CD4-positive, alpha-beta T cell (primary cell): ENCODE results near the gene THSD7B. TPM values are rescaled to one million over a fixed set of nuclear protein-coding genes. Genes with fewer than 3 reads are reported as not detected.

Source experiments
- ATAC-seq: fragments of 200-7000 bp; cut with Tn5 transposase; one replicate; pipeline ENCODE4 v1.10.0; 2022; ENCODE audit warnings: mild to moderate bottlenecking; ENCODE audit not compliant: poor library complexity
- CTCF ChIA-PET: fragments of 350-600 bp; sonication (Branson Sonifier 250); formaldehyde crosslinking; loops from one replicate; lab custom pipeline; 2021; ENCODE audit warnings: antibody characterized with exemption, inconsistent platforms; lab: Charles Lee
- POLR2A ChIA-PET: fragments of 350-600 bp; sonication (Branson Sonifier 250); formaldehyde crosslinking; loops from one replicate; lab custom pipeline; 2021; ENCODE audit warnings: antibody characterized with exemption, inconsistent platforms; lab: Charles Lee
- DNase-seq, 14 experiments: peaks; one replicate each; pipeline ENCODE4 v3.0.0-alpha.2; 2013 to 2020; ENCODE audit warnings: mixed read lengths in 2 of 14
- H3K27ac ChIP-seq, 2 donors: one replicate each; pipeline versions ENCODE4 v1.5.1 to v1.7.0; 2013; ENCODE audit warnings: low read length in 2 of 2, low read depth in 1 of 2, mild to moderate bottlenecking in 1 of 2
- H3K27me3 ChIP-seq, 2 experiments: 1 replicate in 1 of 2; 2 replicates in 1 of 2; pipeline versions ENCODE4 v1.6.1 to v1.7.0; 2013; ENCODE audit warnings: low read length in 2 of 2, control low read depth in 1 of 2, mild to moderate bottlenecking in 1 of 2, moderate library complexity in 1 of 2; ENCODE audit not compliant: insufficient read depth in 2 of 2, control insufficient read depth in 1 of 2
- H3K36me3 ChIP-seq: one replicate; pipeline ENCODE4 v1.6.1; 2013; ENCODE audit warnings: low read length, control low read depth; ENCODE audit not compliant: insufficient read depth
- H3K4me1 ChIP-seq: one replicate; pipeline ENCODE4 v1.6.1; 2013; ENCODE audit warnings: low read length, control low read depth; ENCODE audit not compliant: insufficient read depth
- H3K4me3 ChIP-seq: one replicate; pipeline ENCODE4 v1.5.1; 2013; ENCODE audit warnings: mild to moderate bottlenecking, low read length, moderate library complexity
- H3K9me3 ChIP-seq, 2 experiments: 1 replicate in 1 of 2; 2 replicates in 1 of 2; pipeline versions ENCODE4 v1.6.1 to v1.7.0; 2013; ENCODE audit warnings: low read length in 2 of 2, mild to moderate bottlenecking in 2 of 2, control low read depth in 1 of 2, moderate library complexity in 1 of 2; ENCODE audit not compliant: control insufficient read depth in 1 of 2, insufficient read depth in 1 of 2
- H3K27ac Mint-ChIP-seq: one replicate; pipeline ENCODE4 v1.8.0; 2020; ENCODE audit warnings: mixed read lengths
- H3K27me3 Mint-ChIP-seq: one replicate; pipeline ENCODE4 v1.8.0; 2021; ENCODE audit warnings: mixed read lengths
- H3K36me3 Mint-ChIP-seq: one replicate; pipeline ENCODE4 v1.8.0; 2021; ENCODE audit warnings: low read depth, mixed read lengths
- H3K4me1 Mint-ChIP-seq: one replicate; pipeline ENCODE4 v1.8.0; 2021; ENCODE audit warnings: low read depth, mixed read lengths
- H3K4me3 Mint-ChIP-seq: one replicate; pipeline ENCODE4 v1.8.0; 2020; ENCODE audit warnings: mild to moderate bottlenecking, mixed read lengths
- H3K9me3 Mint-ChIP-seq: one replicate; pipeline ENCODE4 v1.8.0; 2020; ENCODE audit warnings: mixed read lengths
- CTCF ChIP-seq: fragments of 200-600 bp; IDR thresholded peaks from one replicate; pipeline ENCODE4 v1.8.0; 2022; ENCODE audit warnings: antibody characterized with exemption, mild to moderate bottlenecking
- intact Hi-C, 2 experiments: fragments of 100-400 bp; cut with DNase I in 1 of 2; cut with micrococcal nuclease in 1 of 2; formaldehyde crosslinking; loops; one replicate each; pipeline versions ENCODE4 v1.15.1 to v1.9.0; 2023 to 2025; cut with DNase I, micrococcal nuclease
- total RNA-seq, 174 experiments: library from RNA in 2 of 174; stranded (reverse) in 2 of 174; gene quantifications; one replicate each; pipeline ENCODE4 v1.2.3 and lab custom pipeline; 2021 to 2026

Gene THSD7B
- total RNA-seq, 2 experiments from 2014 or later = not detected

GRCh38 chr2:136917411-136917881, 152.1 kb downstream of the THSD7B start:
- intact Hi-C loops = no loop called here
- H3K4me1 Mint-ChIP-seq = no peaks in the 10 kb centered on the region
- ChIA-PET POLR2A (no interaction called here), CTCF (no interaction called here)
- H3K27me3 Mint-ChIP-seq = no peaks in the 10 kb centered on the region
- Histone ChIP-seq H3K4me3 (no peak overlapping the region), H3K9me3 (peaks cover 0 to 6% of the 10 kb centered on the region in 2 experiments), H3K4me1 (no peaks in the 10 kb centered on the region), H3K27me3 (no peaks in the 10 kb centered on the region), H3K36me3 (no peaks in the 10 kb centered on the region), H3K27ac (no peak overlapping the region)
- TF ChIP-seq CTCF = no peak
- ATAC-seq (no peak), DNase-seq (no peak)
- H3K27ac Mint-ChIP-seq = no peak overlapping the region
- H3K36me3 Mint-ChIP-seq = no peaks in the 10 kb centered on the region
- H3K4me3 Mint-ChIP-seq = no peak overlapping the region
- H3K9me3 Mint-ChIP-seq = peaks cover 4% of the 10 kb centered on the region

- peaks cover 0 to 6% of the 10 kb centered on the region in 2 experiments for H3K9me3 ChIP-seq
- H3K27me3 ChIP-seq = no peaks in the 10 kb centered on the region
- no peak for TF ChIP-seq CTCF
- no peak for DNase-seq
- no peaks in the 10 kb centered on the region for H3K36me3 ChIP-seq
- CTCF ChIA-PET = no interaction called here
- H3K27ac ChIP-seq = no peak overlapping the region
- no peak overlapping the region for H3K4me3 Mint-ChIP-seq
- POLR2A ChIA-PET = no interaction called here
- H3K27ac Mint-ChIP-seq = no peak overlapping the region
- no peak overlapping the region for H3K4me3 ChIP-seq
- ATAC-seq = no peak
- H3K4me1 Mint-ChIP-seq = no peaks in the 10 kb centered on the region
- peaks cover 5% of the 10 kb centered on the region for H3K9me3 Mint-ChIP-seq
- H3K27me3 Mint-ChIP-seq = no peaks in the 10 kb centered on the region
- no peaks in the 10 kb centered on the region for H3K4me1 ChIP-seq
- no peaks in the 10 kb centered on the region for H3K36me3 Mint-ChIP-seq
- intact Hi-C loops = no loop called here
Measured at GRCh38 chr2:136919682-136920081, 154.3 kb downstream of the THSD7B start.

- Mint-ChIP-seq H3K4me1 (no peaks in the 10 kb centered on the region), H3K4me3 (no peak overlapping the region), H3K27ac (no peak overlapping the region), H3K27me3 (no peaks in the 10 kb centered on the region), H3K36me3 (no peaks in the 10 kb centered on the region), H3K9me3 (peaks cover 7% of the 10 kb centered on the region)
- intact Hi-C loops = no loop called here
- ChIA-PET CTCF (no interaction called here), POLR2A (no interaction called here)
- ATAC-seq (no peak), DNase-seq (no peak)
- no peaks in the 10 kb centered on the region for H3K4me1 ChIP-seq
- H3K4me3 ChIP-seq = no peak overlapping the region
- H3K27ac ChIP-seq = no peak overlapping the region
- no peaks in the 10 kb centered on the region for H3K27me3 ChIP-seq
- H3K36me3 ChIP-seq = no peaks in the 10 kb centered on the region
- TF ChIP-seq CTCF = no peak
- H3K9me3 ChIP-seq = peaks cover 0 to 6% of the 10 kb centered on the region in 2 experiments
Measured at GRCh38 chr2:136920652-136921333, 155.4 kb downstream of the THSD7B start.
